NB4 (cell line): Measurements from ENCODE around the gene FTSJ1.

ENCODE experiments used
- CTCF ChIP-seq: IDR thresholded peaks from one replicate; pipeline ENCODE4 v1.5.1; 2012; ENCODE audit warnings: low read depth, low read length
- MYC ChIP-seq: IDR thresholded peaks from 2 replicates; pipeline ENCODE4 v1.6.1; 2011; ENCODE audit warnings: low read depth, low read length
- POLR2A ChIP-seq: IDR thresholded peaks from 2 replicates; pipeline ENCODE4 v1.6.1; 2011; ENCODE audit warnings: mild to moderate bottlenecking; ENCODE audit not compliant: insufficient read length; ENCODE audit errors: extremely low read depth
- TF ChIP-seq, protein P1 (sequence below): IDR thresholded peaks from 2 replicates; pipeline ENCODE4 v1.6.1; 2011; ENCODE audit warnings: low read depth, low read length

- TF ChIP-seq CTCF (no peak), POLR2A (no peak), MYC (no peak)
- TF ChIP-seq, protein P1, sequence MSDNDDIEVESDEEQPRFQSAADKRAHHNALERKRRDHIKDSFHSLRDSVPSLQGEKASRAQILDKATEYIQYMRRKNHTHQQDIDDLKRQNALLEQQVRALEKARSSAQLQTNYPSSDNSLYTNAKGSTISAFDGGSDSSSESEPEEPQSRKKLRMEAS = no peak
Observed at GRCh38 chrX:48509245-48509590, 33.2 kb downstream of the FTSJ1 start.
